Esophagus muscularis mucosa (tissue), 4 donors: ENCODE measurements around the gene PRDX5. TPM values are rescaled to one million over a fixed set of nuclear protein-coding genes. Genes with fewer than 3 reads are reported as not detected.

Experiments used
- DNase-seq: peaks from one replicate; pipeline ENCODE4 v3.0.0-alpha.2; 2017; ENCODE audit errors: extremely low spot score
- H3K27ac ChIP-seq, 4 donors: fragments of 200-600 bp; sonication (generic); replicated peaks in 1 of 4; 1 replicate in 3 of 4; 2 replicates in 1 of 4; pipeline ENCODE4 v1.5.1; 2016 to 2019; ENCODE audit warnings: mild to moderate bottlenecking in 1 of 4
- H3K27me3 ChIP-seq, 4 donors: fragments of 200-600 bp; sonication (generic); one replicate each; pipeline versions ENCODE4 v1.5.1 to v1.6.0; 2016 to 2019
- H3K36me3 ChIP-seq, 4 donors: fragments of 200-600 bp; sonication (generic); one replicate each; pipeline ENCODE4 v1.5.1; 2016 to 2019
- H3K4me1 ChIP-seq, 4 donors: fragments of 200-600 bp; sonication (generic); one replicate each; pipeline ENCODE4 v1.5.1; 2016 to 2019
- H3K4me3 ChIP-seq, 4 donors: fragments of 200-600 bp; sonication (generic); 1 replicate in 2 of 4; 2 replicates in 2 of 4; pipeline ENCODE4 v1.5.1; 2016 to 2019; ENCODE audit warnings: mild to moderate bottlenecking in 4 of 4, moderate library complexity in 1 of 4
- H3K9me3 ChIP-seq, 4 donors: fragments of 200-600 bp; sonication (generic); 1 replicate in 3 of 4; 2 replicates in 1 of 4; pipeline ENCODE4 v1.5.1; 2016 to 2019
- CTCF ChIP-seq, 3 experiments: fragments of 200-600 bp in 2 of 3; fragments of 450-650 bp in 1 of 3; sonication (generic) in 2 of 3; IDR thresholded peaks; one replicate each; pipeline ENCODE4 v1.5.1; 2017 to 2019; ENCODE audit warnings: antibody characterized with exemption in 3 of 3, mild to moderate bottlenecking in 2 of 3, moderate library complexity in 1 of 3
- EP300 ChIP-seq: sonication (generic); formaldehyde crosslinking; IDR thresholded peaks from one replicate; pipeline ENCODE4 v1.6.1; 2017; ENCODE audit warnings: antibody characterized with exemption
- POLR2A ChIP-seq: fragments of 450-650 bp; IDR thresholded peaks from one replicate; pipeline ENCODE4 v1.6.1; 2017; ENCODE audit warnings: antibody characterized with exemption, moderate library complexity, mild to moderate bottlenecking, low read depth
- POLR2AphosphoS5 ChIP-seq, 2 donors: sonication (generic); formaldehyde crosslinking; IDR thresholded peaks; one replicate each; pipeline ENCODE4 v1.6.1; 2017; ENCODE audit warnings: antibody characterized with exemption in 2 of 2
- WGBS: methylation state at CpG from one replicate; pipeline ENCODE4 v1.1.5; 2018; 5-methylcytosine and 5-hydroxymethylcytosine counted together
- intact Hi-C: fragments of 100-400 bp; cut with DNase I; formaldehyde crosslinking; loops from one replicate; pipeline ENCODE4 v1.15.1; 2023
- total RNA-seq, 4 donors: library from RNA; depleted of rRNA; stranded (reverse); fragments of >200 nt; gene quantifications; one replicate each; pipeline versions ENCODE4 v1.1.0 to v1.2.1, GENCODE V29; 2016

The PRDX5 gene
- total RNA-seq, 4 donors from 2014 or later, result 144 to 178 (median 155) TPM

GRCh38 chr11:64364435-64364834 lies 46.5 kb downstream of the PRDX5 start:
- TF ChIP-seq POLR2AphosphoS5 (IDR thresholded peaks at IDR 0.05) (no peak), POLR2A (no peak), EP300 (no peak), CTCF (IDR thresholded peaks at IDR 0.05) (no peak)
- H3K9me3 ChIP-seq, result no peaks in the 10 kb centered on the region
- intact Hi-C loops, result no loop called here

GRCh38 chr11:64364911-64365310 lies 47.0 kb downstream of the PRDX5 start:
- H3K36me3 ChIP-seq, result peaks cover 41 to 99% (median 94%) of the 10 kb centered on the region in 4 donors
- H3K9me3 ChIP-seq, result no peaks in the 10 kb centered on the region
- WGBS, result 90% methylated on average over 3 of the region's 4 CpGs
- no peak for TF ChIP-seq CTCF (IDR thresholded peaks at IDR 0.05)
- TF ChIP-seq POLR2AphosphoS5 (IDR thresholded peaks at IDR 0.05), result no peak
- TF ChIP-seq EP300, result no peak
- TF ChIP-seq POLR2A, result no peak
- H3K27ac ChIP-seq, result no peak overlapping the region
- H3K4me3 ChIP-seq, result no peak overlapping the region
- intact Hi-C loops, result no loop called here
- no peaks in the 10 kb centered on the region for H3K27me3 ChIP-seq
- no peak for DNase-seq
- peaks cover 4 to 12% (median 9%) of the 10 kb centered on the region in 4 donors for H3K4me1 ChIP-seq

More at GRCh38 chr11:64364435-64364834, 46.5 kb downstream of the PRDX5 start:
- DNase-seq, result no peak
- Histone ChIP-seq H3K36me3 (peaks cover 37 to 94% (median 90%) of the 10 kb centered on the region in 4 donors), H3K27ac (no peak overlapping the region), H3K4me3 (no peak overlapping the region), H3K27me3 (no peaks in the 10 kb centered on the region), H3K4me1 (peaks cover 9 to 16% (median 14%) of the 10 kb centered on the region in 4 donors)
- WGBS, result 92% methylated on average over 6 of the region's 6 CpGs

GRCh38 chr11:64366751-64367150 lies 48.8 kb downstream of the PRDX5 start:
- Histone ChIP-seq H3K27me3 (no peaks in the 10 kb centered on the region), H3K27ac (no peak overlapping the region), H3K4me3 (no peak overlapping the region), H3K4me1 (no peaks in the 10 kb centered on the region), H3K36me3 (peaks cover 51 to 97% (median 95%) of the 10 kb centered on the region in 4 donors), H3K9me3 (no peaks in the 10 kb centered on the region)
- DNase-seq, result no peak
- intact Hi-C loops, result no loop called here
- no peak for TF ChIP-seq CTCF (IDR thresholded peaks at IDR 0.05)
- no peak for TF ChIP-seq EP300
- TF ChIP-seq POLR2AphosphoS5 (IDR thresholded peaks at IDR 0.05), result no peak
- TF ChIP-seq POLR2A, result no peak
- WGBS, result 48% methylated on average over 1 of the region's 1 CpG

- intact Hi-C loops, result no loop called here
- TF ChIP-seq CTCF (IDR thresholded peaks at IDR 0.05), result no peak
- H3K36me3 ChIP-seq, result peaks cover 41 to 86% (median 83%) of the 10 kb centered on the region in 4 donors
- no peak overlapping the region for H3K4me3 ChIP-seq
- no peaks in the 10 kb centered on the region for H3K9me3 ChIP-seq
- DNase-seq, result no peak
- 90% methylated on average over 33 of the region's 46 CpGs for WGBS
- H3K27me3 ChIP-seq, result no peaks in the 10 kb centered on the region
- H3K27ac ChIP-seq, result no peak overlapping the region
- H3K4me1 ChIP-seq, result no peaks in the 10 kb centered on the region
Observed at GRCh38 chr11:64367931-64368672, 50.2 kb downstream of the PRDX5 start.

- Histone ChIP-seq H3K27me3 (no peaks in the 10 kb centered on the region), H3K4me3 (no peak overlapping the region), H3K27ac (no peak overlapping the region), H3K36me3 (peaks cover 39 to 80% (median 77%) of the 10 kb centered on the region in 4 donors), H3K4me1 (no peaks in the 10 kb centered on the region), H3K9me3 (no peaks in the 10 kb centered on the region)
- intact Hi-C loops, result no loop called here
- 87% methylated on average over 26 of the region's 28 CpGs for WGBS
- no peak for DNase-seq
- no peak for TF ChIP-seq POLR2AphosphoS5 (IDR thresholded peaks at IDR 0.05)
- no peak for TF ChIP-seq EP300
- no peak for TF ChIP-seq POLR2A
- no peak for TF ChIP-seq CTCF (IDR thresholded peaks at IDR 0.05)
Observed at GRCh38 chr11:64368673-64369074, 50.8 kb downstream of the PRDX5 start.
